ENCODE measurements around the gene KRTAP10-2. TPM values are rescaled to one million over a fixed set of nuclear protein-coding genes. Genes with fewer than 3 reads are reported as not detected.
"Not testable (repeated sequence)": the region's sequence is repeated elsewhere in the genome, so short reads cannot be mapped to it uniquely, and the experiment has no call there.

The KRTAP10-2 gene
- total and polyA plus RNA-seq, 3 donors from 2014 or later: not detected

DNA sequence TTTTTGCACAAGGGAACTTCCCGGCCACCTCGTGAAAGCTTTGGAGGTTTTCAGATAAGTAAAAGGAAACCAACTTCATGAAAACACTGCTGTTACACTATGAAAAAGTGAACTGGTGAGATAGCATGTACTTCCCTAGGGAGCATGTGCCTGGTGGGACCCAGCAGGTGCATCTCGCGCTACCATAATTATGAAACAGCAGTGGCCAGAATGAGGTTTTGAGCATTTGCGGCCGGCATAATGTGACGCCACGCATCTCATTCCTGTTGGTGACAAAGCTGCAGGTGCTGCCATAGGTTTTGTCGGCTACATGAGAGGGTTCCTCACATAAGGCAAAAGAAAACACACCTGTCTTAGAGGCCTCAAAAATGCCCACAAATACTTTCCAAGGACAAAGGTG, 5.6 kb upstream of the KRTAP10-2 start:
- TF ChIP-seq CTCF (IDR thresholded peaks at IDR 0.05): no peak
- TF ChIP-seq POLR2A (IDR thresholded peaks at IDR 0.05): no peak
- Histone ChIP-seq H3K9me3 (no peaks in the 10 kb centered on the region), H3K27me3 (no peaks in the 10 kb centered on the region), H3K4me1 (no peaks in the 10 kb centered on the region), H3K27ac (no peak overlapping the region), H3K4me3 (no peak overlapping the region), H3K36me3 (ENCODE audit: low read depth, missing control alignments) (no peaks in the 10 kb centered on the region)
- intact Hi-C loops (cut with DNase I; ENCODE audit: low total_unique reads): no loop called here
- WGBS, 2 donors: 84 to 85% methylated on average over 8 to 9 of the region's 9 CpGs
- DNase-seq: no peak

- DNase-seq: no peak
- Histone ChIP-seq H3K27ac (no peak overlapping the region), H3K4me1 (no peaks in the 10 kb centered on the region), H3K9me3 (no peaks in the 10 kb centered on the region), H3K4me3 (no peak overlapping the region), H3K27me3 (no peaks in the 10 kb centered on the region), H3K36me3 (ENCODE audit: low read depth, missing control alignments) (no peaks in the 10 kb centered on the region)
- TF ChIP-seq POLR2A (IDR thresholded peaks at IDR 0.05): no peak
- TF ChIP-seq CTCF (IDR thresholded peaks at IDR 0.05): no peak
- WGBS, 2 donors: 84 to 87% methylated on average over 12 to 13 of the region's 13 CpGs
- intact Hi-C loops (cut with DNase I; ENCODE audit: low total_unique reads): no loop called here
These were observed 4.0 kb upstream of the KRTAP10-2 start for GRCh38 chr21:44555200-44555875.

DNA sequence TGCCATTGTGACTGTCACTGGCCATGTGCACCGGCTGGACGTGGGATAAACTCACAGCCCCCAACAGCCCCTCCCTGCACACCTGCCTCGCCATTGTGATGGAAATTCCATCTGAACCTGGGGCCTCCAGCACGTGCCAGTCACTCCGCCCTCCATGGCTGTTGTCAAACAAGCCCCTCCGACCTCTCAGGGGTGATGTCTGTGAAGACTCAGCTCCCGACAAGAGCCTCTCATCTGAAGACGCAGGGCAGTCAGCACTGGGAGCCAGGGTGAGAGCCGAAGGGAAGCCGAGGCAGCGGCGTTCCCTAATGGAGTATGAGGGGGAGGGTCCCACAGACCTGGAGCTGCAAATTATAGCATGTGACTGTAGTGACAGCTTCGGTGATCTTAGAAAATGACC, 1.4 kb upstream of the KRTAP10-2 start:
- H3K4me1 ChIP-seq: no peaks in the 10 kb centered on the region
- no peaks in the 10 kb centered on the region for H3K36me3 ChIP-seq (ENCODE audit: low read depth, missing control alignments)
- H3K9me3 ChIP-seq: no peaks in the 10 kb centered on the region
- no peaks in the 10 kb centered on the region for H3K27me3 ChIP-seq
- TF ChIP-seq POLR2A (IDR thresholded peaks at IDR 0.05) (no peak), CTCF (IDR thresholded peaks at IDR 0.05) (no peak)
- intact Hi-C loops (cut with DNase I; ENCODE audit: low total_unique reads): no loop called here
- no peak overlapping the region for H3K4me3 ChIP-seq
- no peak overlapping the region for H3K27ac ChIP-seq
- WGBS, 2 donors: 76 to 82% methylated on average over 8 to 13 of the region's 13 CpGs
- no peak for DNase-seq

GRCh38 chr21:44552136-44552535, 831 bp upstream of the KRTAP10-2 start:
- intact Hi-C loops (cut with DNase I; ENCODE audit: low total_unique reads): no loop called here
- TF ChIP-seq CTCF (IDR thresholded peaks at IDR 0.05) (no peak), POLR2A (IDR thresholded peaks at IDR 0.05) (no peak)
- Histone ChIP-seq H3K27ac (no peak overlapping the region), H3K27me3 (no peaks in the 10 kb centered on the region), H3K4me1 (no peaks in the 10 kb centered on the region), H3K36me3 (ENCODE audit: low read depth, missing control alignments) (no peaks in the 10 kb centered on the region), H3K4me3 (no peak overlapping the region), H3K9me3 (no peaks in the 10 kb centered on the region)
- no peak for DNase-seq
- 86% methylated on average over 6 of the region's 6 CpGs; no CpG with 5 or more reads in 1 of the 2 donors for WGBS, 2 donors

DNA sequence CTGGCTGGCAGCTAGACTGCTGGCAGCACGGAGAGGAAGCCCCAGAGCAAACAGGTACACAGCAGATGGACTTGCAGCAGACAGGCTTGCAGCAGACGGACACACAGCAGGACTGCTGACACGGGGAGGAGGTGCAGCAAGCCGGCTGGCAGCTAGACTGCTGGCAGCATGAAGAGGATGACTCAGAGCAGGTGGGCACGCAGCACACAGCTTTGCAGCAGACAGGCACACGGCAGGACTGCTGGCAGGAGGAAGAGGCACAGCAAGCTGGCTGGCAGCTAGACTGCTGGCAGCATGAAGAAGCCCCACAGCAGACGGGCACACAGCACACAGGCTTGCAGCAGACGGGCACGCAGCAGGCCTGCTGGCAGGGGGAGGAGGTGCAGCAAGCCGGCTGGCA, 498 bp downstream of the KRTAP10-2 start:
- H3K4me1 ChIP-seq: no peaks in the 10 kb centered on the region
- H3K36me3 ChIP-seq (ENCODE audit: low read depth, missing control alignments): no peaks in the 10 kb centered on the region
- no peak overlapping the region for H3K4me3 ChIP-seq
- WGBS, 2 donors: 62 to 69% methylated on average over 10 of the region's 10 CpGs
- intact Hi-C loops (cut with DNase I; ENCODE audit: low total_unique reads): no loop called here
- no peak overlapping the region for H3K27ac ChIP-seq
- DNase-seq: no peak
- H3K9me3 ChIP-seq: no peaks in the 10 kb centered on the region
- no peaks in the 10 kb centered on the region for H3K27me3 ChIP-seq
- TF ChIP-seq CTCF (IDR thresholded peaks at IDR 0.05) (no peak), POLR2A (IDR thresholded peaks at IDR 0.05) (no peak)

DNA sequence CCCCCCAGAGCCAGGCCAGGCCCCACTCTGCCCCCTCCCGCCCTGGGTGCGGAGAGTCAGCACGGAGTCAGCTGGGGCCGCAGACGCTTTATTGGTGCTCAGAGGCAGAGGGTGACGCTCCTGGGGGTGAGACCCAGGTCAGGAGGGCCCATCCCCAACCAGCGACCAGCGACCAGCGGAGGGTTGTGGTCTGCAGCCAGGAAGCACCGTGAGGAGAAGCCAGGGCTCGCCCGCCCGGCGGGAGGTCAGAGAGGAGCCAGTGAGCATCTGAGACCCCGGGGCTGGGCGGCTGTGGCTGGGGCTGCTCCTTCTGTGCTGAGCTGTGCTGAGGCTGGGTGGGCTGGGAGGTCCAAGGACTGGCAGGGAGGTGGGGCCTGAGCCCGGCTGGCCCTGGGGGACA, 1.0 kb downstream of the KRTAP10-2 start:
- H3K27me3 ChIP-seq; H3K36me3 ChIP-seq (ENCODE audit: low read depth, missing control alignments); H3K27ac ChIP-seq; H3K4me1 ChIP-seq; intact Hi-C loops (cut with DNase I; ENCODE audit: low total_unique reads); DNase-seq; H3K4me3 ChIP-seq; H3K9me3 ChIP-seq: not testable (repeated sequence)
- WGBS, 2 donors: 47 to 74% methylated on average over 3 to 17 of the region's 17 CpGs
